Astrocyte (in vitro differentiated cells and primary cell): Measurements from ENCODE around the gene HMX1.

Source experiments
- CTCF ChIP-seq: IDR thresholded peaks from 2 replicates; pipeline ENCODE4 v1.5.1; 2011; ENCODE audit warnings: low read depth, mild to moderate bottlenecking, inconsistent platforms, low read length, moderate library complexity; ENCODE audit not compliant: insufficient read depth
- EZH2 ChIP-seq: IDR thresholded peaks from 2 replicates; pipeline ENCODE4 v1.6.1; 2012; ENCODE audit warnings: mild to moderate bottlenecking, low read length, inconsistent platforms; ENCODE audit not compliant: insufficient read depth

GRCh38 chr4:8904041-8904501, 32.4 kb upstream of the HMX1 start:
- no peak for TF ChIP-seq CTCF
- no peak for TF ChIP-seq EZH2
